Stimulated activated naive CD4-positive, alpha-beta T cell (primary cell): ENCODE data around the gene RXRG.
"Not testable (repeated sequence)": the region's sequence is repeated elsewhere in the genome, so short reads cannot be mapped to it uniquely, and the experiment has no call there.

Source experiments
- DNase-seq, 6 experiments: peaks; one replicate each; lab custom pipeline; 2025; lab: John Stamatoyannopoulos, UW

The RXRG gene

DNA sequence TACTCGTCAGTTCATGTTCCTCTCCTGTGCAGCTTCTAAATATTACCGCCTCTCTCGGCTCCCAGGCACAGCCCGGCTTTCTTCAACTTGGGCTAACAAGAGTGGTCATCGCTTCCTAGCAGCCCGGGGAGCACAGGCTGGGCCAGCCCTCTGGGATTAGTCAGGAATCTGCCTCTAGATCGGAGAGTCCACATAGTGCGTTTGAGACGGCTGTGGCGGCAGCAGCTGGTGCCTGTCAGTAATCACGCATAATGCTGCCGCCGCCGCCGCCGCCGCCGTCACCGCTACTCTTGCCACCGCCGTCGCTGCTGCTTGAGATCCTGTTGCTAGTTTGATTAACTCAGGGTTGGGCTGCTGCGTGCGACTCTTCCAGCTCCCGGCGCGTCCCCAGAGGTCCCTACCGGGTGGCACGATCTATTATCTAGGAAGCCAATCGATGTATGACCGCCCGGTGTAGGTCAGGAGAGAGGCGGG, at the start of gene RXRG:
Gene RXRG, minus strand, starts transcription at position 230 of the 474 bp plus-strand sequence. CDS start 233 bp downstream, outside the sequence.
- peak in 2 of 6 experiments; percentile 23 to 26 for DNase-seq

DNA sequence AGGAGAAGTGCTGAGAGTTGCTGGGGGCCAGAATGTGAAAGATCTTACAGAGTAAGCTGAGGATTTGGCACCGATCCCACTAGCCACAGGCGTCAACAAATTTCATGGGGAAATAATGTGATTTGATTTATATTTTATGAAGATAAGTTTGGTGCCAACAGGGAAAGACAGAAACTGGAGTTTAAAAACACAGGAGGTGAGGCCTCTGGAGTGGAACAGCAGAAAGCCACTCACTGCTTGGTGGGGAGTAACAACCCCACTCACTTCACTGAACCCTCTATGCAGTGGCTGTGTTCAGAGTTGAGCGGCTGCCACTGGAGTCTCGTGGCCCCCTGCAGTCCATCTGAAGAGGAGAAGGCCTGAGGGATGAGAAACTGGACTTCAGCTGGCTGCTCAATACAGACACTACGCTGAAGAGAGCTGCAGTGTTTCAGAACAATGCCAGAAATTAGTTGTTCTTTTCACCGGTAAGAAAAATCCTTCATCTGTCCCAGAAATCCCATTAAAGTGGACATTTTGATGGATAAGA, 48.0 kb upstream of the RXRG start:
- no peak for DNase-seq

DNA sequence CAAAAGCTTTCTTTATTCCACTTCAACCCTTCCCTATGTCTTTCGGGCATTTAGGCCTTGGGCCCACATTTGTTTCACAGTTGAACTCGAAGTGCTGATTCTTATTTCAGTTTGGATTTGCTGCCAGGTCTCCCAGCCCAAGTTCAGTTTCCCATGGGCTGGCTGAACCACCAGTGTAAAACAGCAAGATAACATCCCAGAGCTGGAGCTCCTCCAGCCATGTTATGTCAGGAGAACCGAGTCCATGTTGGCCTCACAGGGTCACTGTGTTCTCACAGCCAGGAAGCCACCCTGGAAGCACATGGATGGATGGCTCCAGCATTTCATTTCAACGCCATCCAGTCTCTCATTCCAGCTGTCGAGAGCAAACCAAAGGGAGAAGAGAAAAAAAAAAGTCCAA, 45.2 kb upstream of the RXRG start:
- DNase-seq: no peak

DNA sequence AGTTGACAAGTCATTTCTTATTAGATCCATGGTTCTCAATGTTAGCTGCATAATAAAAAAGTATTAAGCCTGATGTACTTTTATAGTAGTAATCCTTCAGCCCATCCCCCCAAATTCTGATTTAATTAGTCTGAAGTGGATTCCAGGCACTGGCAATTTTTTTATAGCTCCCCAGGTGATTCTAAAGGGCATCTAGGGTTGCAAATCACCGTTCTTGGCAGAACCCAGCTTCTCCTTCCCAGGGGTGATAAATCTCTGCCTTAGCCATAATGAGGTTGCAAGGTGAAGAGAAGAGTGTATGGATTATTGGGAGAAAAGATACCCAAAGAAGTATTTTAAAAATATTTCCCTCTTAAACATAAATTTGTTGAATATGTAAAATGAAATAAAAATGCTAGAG, 43.0 kb upstream of the RXRG start:
- DNase-seq: no peak

DNA sequence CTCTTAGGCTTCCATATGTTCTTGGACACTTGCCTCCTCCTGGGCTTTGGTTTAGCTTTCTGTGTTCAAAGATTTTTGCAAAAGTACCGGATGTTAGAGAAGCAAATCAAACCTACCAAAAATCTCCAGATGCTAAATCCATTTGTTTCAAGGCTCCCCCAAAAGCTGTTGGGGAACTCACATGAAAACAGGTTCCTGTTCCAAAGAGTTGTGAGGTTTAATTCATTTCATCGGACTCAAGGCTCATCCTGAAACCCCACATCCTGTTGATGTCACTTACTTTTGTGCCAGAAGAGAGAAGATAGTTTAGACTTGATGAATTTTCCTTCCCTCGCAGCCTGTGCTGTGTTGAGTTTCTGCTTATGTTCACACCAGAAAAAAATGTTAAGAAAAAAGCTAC, 41.7 kb upstream of the RXRG start:
- DNase-seq: no peak

DNA sequence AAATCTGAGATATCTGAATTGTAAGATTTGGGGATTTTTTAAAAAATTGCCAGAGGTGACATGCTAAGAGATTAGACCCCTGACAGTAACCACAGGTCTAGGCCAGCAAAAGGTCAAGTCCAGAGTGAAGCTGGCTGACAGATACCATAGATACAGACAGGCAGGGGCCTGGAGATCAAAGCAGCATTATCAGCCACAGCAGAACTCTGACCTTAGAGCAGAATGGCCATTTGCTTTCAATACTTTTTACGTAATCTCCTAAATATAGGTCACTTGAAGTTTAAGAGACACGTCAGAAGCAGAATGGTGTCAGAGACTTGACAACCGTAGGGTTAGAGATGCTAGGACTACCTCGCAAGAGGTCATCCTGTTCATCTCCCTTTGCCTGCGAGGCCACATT, 40.8 kb upstream of the RXRG start:
- no peak for DNase-seq

DNA sequence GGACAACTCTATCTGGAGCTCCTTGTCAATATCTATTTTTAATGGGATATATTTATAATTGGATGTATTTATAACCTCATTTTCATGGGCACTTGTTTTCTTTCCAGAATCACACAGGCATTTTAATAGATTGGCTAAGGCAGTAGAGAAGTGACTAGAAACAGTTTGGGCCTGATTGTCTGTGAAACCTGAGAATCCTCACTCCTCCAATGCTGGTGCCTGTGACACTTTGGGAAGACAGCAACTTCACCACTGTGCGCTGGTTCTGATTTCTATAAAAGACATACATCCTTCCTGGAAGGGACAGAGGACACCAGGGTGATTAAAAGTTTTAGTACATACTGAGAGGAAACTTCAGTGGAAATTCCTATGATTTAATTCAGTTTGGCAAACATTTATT, 39.6 kb upstream of the RXRG start:
- DNase-seq: no peak

DNA sequence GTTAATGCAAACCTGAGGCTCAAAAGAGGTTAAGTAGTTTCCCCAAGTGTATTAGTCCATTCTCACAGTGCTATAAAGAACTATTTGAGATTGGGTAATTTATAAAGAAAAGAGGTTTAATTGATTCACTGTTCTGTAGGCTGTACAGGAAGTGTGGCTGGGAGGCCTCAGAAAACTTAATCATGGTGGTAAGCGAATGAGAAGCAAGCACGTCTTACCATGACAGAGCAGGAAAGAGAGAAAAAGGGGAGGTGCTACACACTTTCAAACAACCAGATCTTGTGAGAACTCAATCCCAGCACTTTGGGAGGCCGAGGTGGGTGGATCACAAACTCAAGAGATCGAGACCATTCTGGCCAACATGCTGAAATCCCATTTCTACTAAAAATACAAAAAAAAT, 38.5 kb upstream of the RXRG start:
- DNase-seq: no peak

DNA sequence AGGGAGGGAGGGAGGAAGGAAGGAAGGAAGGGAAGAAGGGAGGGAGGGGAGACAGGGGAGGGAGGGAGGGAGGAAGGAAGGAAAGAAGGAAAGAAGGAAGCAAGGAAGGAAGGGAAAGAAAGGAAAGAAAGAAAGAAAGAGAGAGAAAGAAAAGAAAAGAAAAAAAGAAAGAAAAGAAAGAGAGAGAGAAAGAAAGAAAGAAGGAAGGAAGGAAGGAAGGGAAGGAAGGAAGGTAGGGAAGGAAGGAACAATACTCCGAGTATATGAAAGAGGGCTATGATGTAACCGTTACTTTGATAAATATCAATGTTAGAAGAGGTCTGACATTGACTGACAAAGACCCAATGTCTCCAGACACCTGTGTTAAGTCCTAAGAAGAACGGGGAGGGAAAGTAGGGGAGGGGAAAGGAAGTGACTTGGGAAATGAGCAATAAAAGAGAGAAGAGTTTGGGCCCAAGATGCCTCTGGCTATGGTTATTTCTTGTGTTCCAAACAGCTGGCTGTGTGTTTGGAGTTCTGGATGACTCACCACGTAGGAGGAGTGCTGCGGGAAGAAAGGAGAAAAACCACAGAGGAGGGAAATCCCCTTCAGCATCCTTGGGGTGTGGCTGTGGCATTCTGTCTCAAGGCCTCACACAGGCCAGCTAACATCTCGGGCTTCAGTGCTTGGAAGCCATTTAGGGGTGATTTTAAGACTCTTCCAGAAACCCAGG, 37.0 kb upstream of the RXRG start:
- DNase-seq: no peak

DNA sequence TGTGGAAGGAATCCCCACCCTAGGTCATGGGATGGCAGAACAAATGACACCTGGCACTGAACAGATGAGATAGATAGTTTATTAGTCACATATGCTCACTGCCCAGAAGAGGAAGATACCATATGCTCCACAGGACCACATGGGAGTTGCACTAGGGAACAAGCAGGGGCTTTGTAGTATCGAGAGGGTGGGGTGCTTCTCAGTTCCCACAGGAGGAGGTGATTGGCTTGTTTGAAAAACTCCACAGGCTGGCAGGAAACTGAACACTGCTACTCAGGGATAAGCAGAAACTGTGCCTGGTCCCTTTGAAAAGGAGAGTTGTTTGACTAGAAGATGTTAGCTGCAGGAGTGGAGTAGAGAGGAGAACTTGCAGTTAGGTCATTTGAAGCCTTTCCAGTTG, 31.9 kb upstream of the RXRG start:
- DNase-seq: no peak

DNA sequence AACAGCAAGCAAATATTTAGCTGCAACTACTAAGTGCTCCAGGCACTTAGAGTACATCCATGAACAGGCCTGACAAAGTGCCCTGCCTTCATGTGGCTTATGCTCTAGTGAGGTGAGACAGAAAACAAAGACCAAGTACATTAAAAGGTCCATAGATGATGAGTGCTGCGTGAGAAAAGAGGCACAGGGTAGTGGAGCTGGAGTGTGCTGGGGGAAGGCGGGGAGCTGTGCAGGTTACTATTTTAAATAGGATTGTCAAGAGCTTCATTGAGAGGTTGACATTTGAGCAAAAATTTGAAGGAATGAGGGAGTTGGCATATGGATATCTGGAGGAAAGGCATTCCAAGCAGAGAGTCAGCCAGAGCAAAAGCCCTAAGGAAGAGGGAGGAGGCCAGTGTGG, 29.3 kb upstream of the RXRG start:
- DNase-seq: no peak

DNA sequence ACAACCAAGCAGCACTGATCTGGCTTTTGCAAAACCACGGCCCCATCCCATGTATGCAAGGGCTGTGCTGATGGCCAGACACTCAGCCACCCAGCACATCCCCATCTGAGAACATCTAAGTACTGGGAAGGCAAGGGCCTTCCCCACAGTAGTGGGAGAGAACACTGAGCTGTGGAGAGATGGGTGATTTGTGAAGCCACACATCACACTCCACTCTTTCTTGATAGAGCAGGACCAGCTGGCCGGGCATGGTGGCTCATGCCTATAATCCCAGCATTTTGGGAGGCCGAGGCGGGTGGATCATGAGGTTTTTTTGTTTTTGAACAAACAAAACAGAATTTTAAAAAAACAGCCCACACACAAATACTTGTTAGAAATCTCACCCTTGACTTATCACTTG, 28.2 kb upstream of the RXRG start:
- DNase-seq: no peak

DNA sequence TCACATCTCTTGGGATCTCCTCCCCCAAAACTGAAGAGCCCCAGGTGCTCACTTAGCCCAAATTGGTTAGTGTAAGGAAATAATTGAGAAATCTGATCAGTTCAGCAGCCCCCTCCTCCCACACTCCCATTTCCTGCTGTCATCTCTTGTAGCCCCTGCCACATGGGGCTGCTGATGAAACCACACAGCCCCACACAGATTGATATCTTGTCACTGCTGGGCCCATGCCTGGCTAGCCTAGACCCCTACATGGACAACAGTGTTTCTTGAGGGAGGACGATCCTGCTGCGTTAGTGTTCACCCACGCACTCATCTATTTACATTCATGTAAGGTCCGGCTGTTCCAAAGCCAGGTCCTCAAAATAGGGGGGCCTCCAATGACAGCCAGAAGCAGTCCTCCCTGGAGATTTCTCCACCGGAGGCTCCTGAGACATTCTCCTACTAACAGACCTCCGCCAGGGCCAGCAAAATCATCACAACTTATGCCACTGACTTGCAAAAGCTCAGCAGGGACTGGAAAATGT, 23.9 kb upstream of the RXRG start:
- DNase-seq: no peak

DNA sequence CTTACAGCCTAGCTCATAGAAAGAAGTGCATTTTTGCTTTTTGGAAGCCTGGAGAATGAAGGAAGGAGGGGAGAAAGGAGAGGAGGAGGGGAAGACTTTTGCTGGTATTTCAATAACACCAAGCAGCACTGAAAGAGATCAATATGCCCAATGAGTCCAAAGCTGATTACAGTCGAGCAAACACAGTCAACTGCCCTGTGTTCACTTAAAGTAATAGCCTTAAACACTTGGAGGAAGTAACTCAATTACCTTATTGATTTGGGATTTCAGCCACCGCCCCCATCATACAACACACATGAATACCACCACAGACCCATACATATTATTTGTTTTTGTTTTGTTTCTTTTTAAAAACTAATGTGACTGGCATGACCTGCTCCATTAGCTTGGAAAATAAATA, 23.3 kb upstream of the RXRG start:
- no peak for DNase-seq

DNA sequence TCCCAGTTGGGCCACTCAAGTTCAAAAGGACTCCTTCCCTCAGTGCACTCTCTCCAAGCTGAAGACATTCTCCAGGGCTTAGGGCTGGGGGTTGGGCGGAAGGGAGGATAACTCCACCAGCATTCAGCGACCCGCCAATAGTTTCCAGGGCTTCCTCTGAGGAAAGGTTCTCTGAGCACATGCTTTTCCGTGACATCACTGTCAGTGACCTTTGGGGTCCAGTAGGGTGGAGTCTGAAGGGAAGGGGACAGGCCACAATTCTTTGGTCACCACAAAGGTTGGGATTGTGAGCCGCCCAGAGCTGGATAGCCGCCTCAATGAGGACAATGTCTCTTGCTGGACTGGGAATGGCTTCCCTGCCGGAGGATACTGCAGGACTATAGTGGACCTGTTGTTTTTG, 22.8 kb upstream of the RXRG start:
- DNase-seq: no peak

DNA sequence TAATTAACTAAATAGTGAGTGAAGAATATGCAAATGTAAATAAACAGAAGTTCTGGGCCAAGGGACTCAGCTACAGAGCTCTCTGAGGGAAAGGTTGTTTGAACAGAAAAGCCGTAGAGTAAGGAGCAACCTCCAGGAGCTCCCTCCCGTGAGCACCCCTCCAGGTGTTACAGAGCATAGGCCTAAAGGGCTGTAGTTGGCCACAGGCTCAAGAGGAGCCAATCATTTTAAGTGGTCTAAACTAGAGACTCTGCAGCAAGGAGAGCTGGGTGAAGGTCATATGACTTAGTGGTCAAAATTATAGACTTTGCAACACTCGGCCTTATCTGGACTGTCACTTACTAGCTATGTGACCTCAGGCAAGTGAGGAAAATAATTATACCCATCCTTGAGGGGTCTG, 19.1 kb upstream of the RXRG start:
- DNase-seq: no peak

DNA sequence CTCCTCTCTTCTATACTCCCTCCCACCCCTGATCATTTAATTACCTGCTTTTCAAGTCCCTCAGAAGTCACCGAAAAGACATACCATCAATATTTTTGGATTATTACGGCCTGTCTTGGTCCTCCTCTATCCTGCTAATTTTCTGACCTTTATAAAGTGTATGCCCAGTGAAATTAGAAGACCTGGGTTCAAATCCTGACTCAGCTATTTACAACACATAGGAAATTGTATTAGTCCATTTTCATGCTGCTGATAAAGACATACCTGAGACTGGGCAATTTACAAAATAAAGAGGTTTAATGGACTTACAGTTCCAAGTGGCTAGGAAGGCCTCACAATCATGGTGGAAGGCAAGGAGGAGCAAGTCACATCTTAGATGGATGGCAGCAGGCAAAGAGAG, 14.8 kb upstream of the RXRG start:
- not testable (repeated sequence) for DNase-seq

DNA sequence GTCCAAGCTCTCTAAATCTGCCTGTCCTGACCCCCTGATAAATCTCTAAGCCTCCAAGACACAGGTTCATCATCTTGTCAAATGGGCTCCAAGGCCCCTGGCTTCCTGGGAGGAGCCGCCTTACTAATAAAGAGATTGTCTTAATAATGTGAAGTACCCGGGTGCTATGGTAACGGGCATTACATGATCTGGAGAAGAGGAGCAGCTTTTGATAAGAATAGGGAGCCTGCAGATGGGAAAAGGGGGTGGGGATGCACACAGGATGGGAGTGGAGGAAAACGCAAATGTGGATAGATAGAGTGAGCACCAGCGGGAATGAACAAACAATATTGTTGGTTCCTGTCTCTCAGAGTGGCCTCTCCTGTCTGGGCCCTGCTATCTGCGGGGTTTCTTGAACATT, 11.9 kb upstream of the RXRG start:
- DNase-seq: no peak

DNA sequence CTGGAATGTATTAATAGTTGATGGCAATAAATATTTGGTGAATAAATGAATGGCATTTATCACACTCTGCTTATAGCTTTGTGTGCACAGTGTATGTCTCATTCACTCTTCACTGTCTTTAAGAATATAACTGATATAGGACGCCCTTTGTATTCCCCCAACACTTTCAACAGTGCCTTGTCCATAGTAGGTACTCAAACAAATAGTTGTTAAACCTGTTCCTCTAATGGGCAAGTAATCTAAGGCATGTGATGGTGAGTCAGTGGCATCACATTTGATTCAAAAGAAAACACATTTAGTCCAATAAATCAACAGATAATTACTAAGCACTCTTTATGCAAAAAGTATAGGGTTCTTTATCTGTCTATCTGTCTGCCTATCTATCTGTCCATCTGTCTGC, 11.2 kb upstream of the RXRG start:
- DNase-seq: no peak

DNA sequence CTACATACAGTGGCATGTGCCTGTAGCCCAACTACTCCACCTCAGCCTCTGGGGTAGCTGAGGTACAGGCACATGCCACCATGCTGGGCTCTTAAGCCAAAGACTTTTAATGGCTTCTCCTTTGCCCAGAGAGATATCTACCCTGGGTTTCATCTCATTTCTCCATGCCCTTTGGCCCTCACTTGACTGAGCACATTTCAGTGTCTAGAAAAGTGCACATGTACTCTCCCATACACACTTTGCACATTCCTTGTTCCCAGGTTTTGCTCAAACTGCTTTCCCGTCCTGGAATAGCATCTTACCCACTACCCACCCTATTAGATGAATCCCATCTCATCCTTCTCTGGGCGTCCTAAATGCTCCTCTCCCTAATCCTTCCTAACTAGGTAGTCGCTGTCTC, 10.2 kb upstream of the RXRG start:
- DNase-seq: no peak

DNA sequence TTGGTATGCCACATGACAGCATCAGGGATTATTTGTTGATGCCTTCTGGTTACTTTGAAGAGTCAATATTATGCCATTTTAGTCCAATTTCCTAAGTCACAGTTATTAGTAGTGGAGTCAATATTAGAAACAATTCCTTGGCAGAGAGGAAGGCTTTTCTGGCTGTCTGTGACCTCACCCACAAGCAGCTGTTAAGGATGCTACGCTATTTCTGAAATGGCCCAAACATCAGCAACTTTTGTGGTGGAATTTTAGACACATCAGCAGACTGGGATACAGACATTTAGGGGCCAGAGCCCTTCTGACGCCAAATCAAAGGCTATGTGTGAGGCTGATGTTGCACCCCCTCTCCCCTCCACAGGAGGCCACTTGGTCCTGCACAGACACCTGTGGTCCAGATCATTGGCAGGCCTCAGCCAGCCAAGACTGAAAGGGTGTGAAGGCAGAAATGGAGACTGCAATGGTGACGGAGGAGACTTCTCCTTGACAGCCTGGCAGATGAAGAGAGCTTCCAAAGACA, 9.2 kb upstream of the RXRG start:
- no peak for DNase-seq

DNA sequence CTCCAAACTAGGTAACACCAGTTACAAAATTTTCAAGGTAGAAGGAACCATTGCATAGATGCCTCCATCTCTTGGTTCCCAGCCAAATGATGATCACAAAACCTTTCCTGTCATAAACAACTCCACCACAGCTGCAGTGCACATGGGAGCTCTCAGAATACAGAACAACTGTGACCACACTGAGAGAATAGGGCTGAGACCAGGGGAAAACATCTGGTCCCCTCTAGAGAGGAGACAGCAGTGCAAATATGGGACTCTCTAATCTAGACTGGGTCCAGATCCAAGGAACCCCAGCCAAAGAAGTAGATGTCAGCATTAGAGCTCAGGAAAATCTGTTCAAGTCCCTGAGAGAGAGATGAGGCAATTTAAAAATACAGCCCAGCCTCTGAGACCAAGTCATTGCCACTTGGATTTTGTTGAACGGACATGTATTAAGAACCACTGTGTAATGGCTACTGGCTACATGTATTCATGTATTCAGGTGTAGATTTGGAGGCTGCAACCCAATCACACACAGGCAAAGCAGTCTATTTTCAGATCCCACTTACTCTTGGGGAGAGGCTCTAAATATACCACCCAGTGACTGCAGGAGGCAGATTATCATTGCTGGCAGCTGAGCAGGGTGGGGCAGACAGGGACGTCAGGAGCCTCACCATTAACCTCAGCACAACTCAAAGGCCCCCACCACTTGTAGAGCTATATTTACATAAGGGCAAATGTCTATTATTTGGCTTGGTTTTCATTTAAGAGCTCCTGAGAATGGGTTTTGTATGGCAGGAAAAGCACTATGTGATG, 7.6 kb upstream of the RXRG start:
- no peak for DNase-seq

DNA sequence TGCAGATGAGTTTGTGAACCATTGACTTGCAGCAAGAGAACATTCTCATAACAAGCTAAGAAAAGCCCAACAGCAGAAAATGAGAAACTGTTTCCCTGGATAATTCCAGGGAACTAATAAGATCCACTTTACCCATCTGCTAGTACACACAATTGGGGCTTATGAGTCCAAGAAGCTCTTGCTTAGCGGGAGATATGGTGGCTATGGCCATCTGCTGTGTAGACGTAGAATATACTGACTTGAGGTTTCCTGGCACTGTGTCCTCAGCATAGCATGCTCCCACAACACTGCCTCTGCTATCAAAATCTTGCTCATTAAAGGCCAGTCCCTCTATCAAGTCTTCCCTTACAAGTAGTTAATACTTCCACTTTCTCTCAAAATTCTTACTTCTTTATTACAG, 6.8 kb upstream of the RXRG start:
- DNase-seq: no peak
